Panc1 (cell line): ENCODE data around the gene SH3PXD2A. TPM values are rescaled to one million over a fixed set of nuclear protein-coding genes. Genes with fewer than 3 reads are reported as not detected.
"Not testable (repeated sequence)": the region's sequence is repeated elsewhere in the genome, so short reads cannot be mapped to it uniquely, and the experiment has no call there.

ENCODE experiments used
- ATAC-seq: fragments of 200-7000 bp; cut with Tn5 transposase; 2 replicates; pipeline ENCODE4 v1.9.1; 2020; ENCODE audit warnings: mild to moderate bottlenecking, moderate library complexity
- BruUV-seq: library from RNA; stranded (reverse); fragments of 400-500 nt; replicated peaks from 2 replicates; lab custom pipeline; 2021; lab: Mats Ljungman, UMichigan
- CTCF ChIA-PET: fragments of 300-600 bp; sonication (Branson Sonifier 250); formaldehyde crosslinking; loops from one replicate; lab custom pipeline; 2022; ENCODE audit warnings: antibody characterized with exemption; lab: Charles Lee
- POLR2A ChIA-PET: fragments of 300-600 bp; sonication (Branson Sonifier 250); formaldehyde crosslinking; loops from one replicate; lab custom pipeline; 2022; ENCODE audit warnings: antibody characterized with exemption; lab: Charles Lee
- DNase-seq: peaks from one replicate; pipeline ENCODE4 v3.0.0-alpha.2; 2010; ENCODE audit warnings: low read depth, low spot score
- H3K27ac ChIP-seq: 2 replicates; pipeline ENCODE4 v1.5.1; 2011; ENCODE audit warnings: mild to moderate bottlenecking, low read length, inconsistent platforms
- H3K27me3 ChIP-seq: fragments of 200-500 bp; sonication (Bioruptor generic); 2 replicates; pipeline ENCODE4 v1.6.0; 2014; ENCODE audit warnings: low read length, inconsistent platforms; ENCODE audit not compliant: control insufficient read depth, insufficient read depth
- H3K36me3 ChIP-seq: fragments of 200-500 bp; sonication (Bioruptor generic); 2 replicates; pipeline ENCODE4 v1.5.1; 2014; ENCODE audit warnings: inconsistent platforms, mild to moderate bottlenecking, low read length, moderate library complexity; ENCODE audit not compliant: control insufficient read depth, insufficient read depth
- H3K4me1 ChIP-seq: 2 replicates; pipeline ENCODE4 v1.5.1; 2011; ENCODE audit warnings: inconsistent platforms, mild to moderate bottlenecking, low read length, moderate library complexity; ENCODE audit not compliant: control insufficient read depth, insufficient read depth
- H3K4me3 ChIP-seq, 2 experiments: 2 replicates each; pipeline ENCODE4 v1.5.1; 2011 to 2012; ENCODE audit warnings: low read depth in 2 of 2, low read length in 2 of 2, mild to moderate bottlenecking in 2 of 2, inconsistent platforms in 1 of 2, moderate library complexity in 1 of 2
- H3K9me3 ChIP-seq: fragments of 200-500 bp; sonication (Bioruptor generic); 2 replicates; pipeline ENCODE4 v1.5.1; 2014; ENCODE audit warnings: low read depth, mild to moderate bottlenecking, inconsistent platforms, low read length, moderate library complexity; ENCODE audit not compliant: control insufficient read depth, insufficient read depth
- CTCF ChIP-seq: fragments of 450-650 bp; IDR thresholded peaks from 2 replicates; pipeline ENCODE4 v1.5.1; 2017; ENCODE audit warnings: mild to moderate bottlenecking
- POLR2AphosphoS5 ChIP-seq: IDR thresholded peaks from 2 replicates; pipeline ENCODE4 v1.6.1; 2012; ENCODE audit warnings: mild to moderate bottlenecking, low read depth, low read length, moderate library complexity
- SIN3A ChIP-seq: IDR thresholded peaks from 2 replicates; pipeline ENCODE4 v1.6.1; 2012; ENCODE audit warnings: low read depth, mild to moderate bottlenecking, low read length, moderate library complexity, borderline replicate concordance; ENCODE audit not compliant: insufficient read depth
- TCF7L2 ChIP-seq: IDR thresholded peaks from 2 replicates; pipeline ENCODE4 v1.6.1; 2011; ENCODE audit warnings: mild to moderate bottlenecking, low read depth, low read length, inconsistent platforms
- in situ Hi-C: cut with HindIII; loops from 2 replicates; pipeline ENCODE4 v1.10.0; 2016; ENCODE audit warnings: low sequenced_read_pairs, low pct_unique_long_range_greater_than_20kb
- intact Hi-C: fragments of 100-400 bp; cut with micrococcal nuclease; formaldehyde crosslinking; loops from one replicate; pipeline ENCODE4 v1.10.0; 2022; ENCODE audit not compliant: unreplicated experiment
- total RNA-seq: library from RNA; stranded (reverse); gene quantifications from one replicate; pipeline ENCODE4 v1.2.1, GENCODE V29; 2021; ENCODE audit not compliant: unreplicated experiment
- TF ChIP-seq, protein P1 (sequence below), 2 experiments: IDR thresholded peaks; 2 replicates each; pipeline ENCODE4 v1.6.1; 2011 to 2012; ENCODE audit warnings: low read depth in 2 of 2, control low read depth in 1 of 2, low read length in 1 of 2, mild to moderate bottlenecking in 1 of 2, moderate library complexity in 1 of 2; ENCODE audit not compliant: insufficient read depth in 1 of 2

SH3PXD2A gene
- total RNA-seq, 1 experiment from 2014 or later = 5.7 TPM

DNA sequence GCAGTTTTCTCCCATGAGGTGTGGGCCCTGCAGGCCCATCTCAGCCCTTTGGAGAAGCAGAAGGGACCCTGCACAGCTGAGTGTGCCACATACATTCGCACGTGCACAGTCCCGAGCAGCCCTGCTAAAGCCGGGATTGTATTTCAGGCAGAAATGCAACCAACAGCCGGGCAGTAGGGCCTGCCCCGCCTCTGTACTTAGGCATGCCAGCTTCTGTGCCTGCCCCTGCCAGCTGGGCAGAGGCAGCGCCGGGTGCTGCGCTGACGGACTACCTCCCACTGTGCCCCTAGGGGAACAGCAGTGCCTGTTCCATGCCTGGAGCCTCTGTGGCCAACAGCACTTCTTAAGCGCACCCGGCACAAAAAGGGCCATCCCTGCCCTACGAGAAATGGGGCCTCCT is 191.6 kb downstream of the SH3PXD2A start:
- Histone ChIP-seq H3K4me1 (peaks cover 7% of the 10 kb centered on the region; the same call in 1 of the 2 replicates), H3K27ac (no peak overlapping the region), H3K9me3 (no peaks in the 10 kb centered on the region), H3K36me3 (no peaks in the 10 kb centered on the region), H3K27me3 (no peaks in the 10 kb centered on the region), H3K4me3 (no peak overlapping the region)
- intact Hi-C loops = no loop called here
- no TSS peak for BruUV-seq
- ATAC-seq (no peak), DNase-seq (no peak)
- no peak for TF ChIP-seq TCF7L2
- POLR2A ChIA-PET = no interaction called here
- CTCF ChIA-PET = no interaction called here
- in situ Hi-C loops = no loop called here

- TF ChIP-seq, protein P1, sequence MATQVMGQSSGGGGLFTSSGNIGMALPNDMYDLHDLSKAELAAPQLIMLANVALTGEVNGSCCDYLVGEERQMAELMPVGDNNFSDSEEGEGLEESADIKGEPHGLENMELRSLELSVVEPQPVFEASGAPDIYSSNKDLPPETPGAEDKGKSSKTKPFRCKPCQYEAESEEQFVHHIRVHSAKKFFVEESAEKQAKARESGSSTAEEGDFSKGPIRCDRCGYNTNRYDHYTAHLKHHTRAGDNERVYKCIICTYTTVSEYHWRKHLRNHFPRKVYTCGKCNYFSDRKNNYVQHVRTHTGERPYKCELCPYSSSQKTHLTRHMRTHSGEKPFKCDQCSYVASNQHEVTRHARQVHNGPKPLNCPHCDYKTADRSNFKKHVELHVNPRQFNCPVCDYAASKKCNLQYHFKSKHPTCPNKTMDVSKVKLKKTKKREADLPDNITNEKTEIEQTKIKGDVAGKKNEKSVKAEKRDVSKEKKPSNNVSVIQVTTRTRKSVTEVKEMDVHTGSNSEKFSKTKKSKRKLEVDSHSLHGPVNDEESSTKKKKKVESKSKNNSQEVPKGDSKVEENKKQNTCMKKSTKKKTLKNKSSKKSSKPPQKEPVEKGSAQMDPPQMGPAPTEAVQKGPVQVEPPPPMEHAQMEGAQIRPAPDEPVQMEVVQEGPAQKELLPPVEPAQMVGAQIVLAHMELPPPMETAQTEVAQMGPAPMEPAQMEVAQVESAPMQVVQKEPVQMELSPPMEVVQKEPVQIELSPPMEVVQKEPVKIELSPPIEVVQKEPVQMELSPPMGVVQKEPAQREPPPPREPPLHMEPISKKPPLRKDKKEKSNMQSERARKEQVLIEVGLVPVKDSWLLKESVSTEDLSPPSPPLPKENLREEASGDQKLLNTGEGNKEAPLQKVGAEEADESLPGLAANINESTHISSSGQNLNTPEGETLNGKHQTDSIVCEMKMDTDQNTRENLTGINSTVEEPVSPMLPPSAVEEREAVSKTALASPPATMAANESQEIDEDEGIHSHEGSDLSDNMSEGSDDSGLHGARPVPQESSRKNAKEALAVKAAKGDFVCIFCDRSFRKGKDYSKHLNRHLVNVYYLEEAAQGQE (IDR thresholded peaks at IDR 0.05; ENCODE audit: insufficient read depth in 1 of 2, low read depth in 2 of 2, low read length in 1 of 2) = no peak
- TF ChIP-seq SIN3A (no peak), POLR2AphosphoS5 (no peak), CTCF (no peak), TCF7L2 (no peak)
- ATAC-seq (no peak), DNase-seq (no peak)
- BruUV-seq = no TSS peak
- Histone ChIP-seq H3K9me3 (no peaks in the 10 kb centered on the region), H3K27me3 (no peaks in the 10 kb centered on the region), H3K4me1 (peaks cover 7% of the 10 kb centered on the region; the same call in 1 of the 2 replicates), H3K27ac (no peak overlapping the region), H3K4me3 (no peak overlapping the region), H3K36me3 (no peaks in the 10 kb centered on the region)
- intact Hi-C loops = no loop called here
- CTCF ChIA-PET = no interaction called here
- in situ Hi-C loops = no loop called here
- POLR2A ChIA-PET = no interaction called here
Observed at GRCh38 chr10:103663236-103663635, 192.1 kb downstream of the SH3PXD2A start.

GRCh38 chr10:103662704-103663103 is 192.7 kb downstream of the SH3PXD2A start:
- DNase-seq, BruUV-seq, POLR2A ChIA-PET, H3K27me3 ChIP-seq, intact Hi-C loops, H3K36me3 ChIP-seq, H3K9me3 ChIP-seq, ATAC-seq, H3K4me1 ChIP-seq, CTCF ChIA-PET, H3K4me3 ChIP-seq, in situ Hi-C loops, H3K27ac ChIP-seq: not testable (repeated sequence)
